BE2C (cell line): ENCODE data around the gene HOXA1.

Experiments used
- DNase-seq: peaks from one replicate; pipeline ENCODE4 v3.0.0-alpha.2; 2020
- H3K27me3 ChIP-seq: fragments of 250-450 bp; sonication (Bioruptor Pico); 2 replicates; pipeline ENCODE4 v1.5.1; 2020; ENCODE audit warnings: mild to moderate bottlenecking
- H3K36me3 ChIP-seq: fragments of 250-450 bp; sonication (Bioruptor Pico); 2 replicates; pipeline ENCODE4 v1.5.1; 2020; ENCODE audit warnings: mild to moderate bottlenecking
- H3K4me1 ChIP-seq: fragments of 250-450 bp; sonication (Bioruptor Pico); 2 replicates; pipeline ENCODE4 v1.5.1; 2020
- H3K4me3 ChIP-seq: 2 replicates; pipeline ENCODE4 v1.5.1; 2011; ENCODE audit warnings: low read depth, low read length
- H3K9me3 ChIP-seq: fragments of 250-450 bp; sonication (Bioruptor Pico); 2 replicates; pipeline ENCODE4 v1.5.1; 2020
- TF ChIP-seq, protein P1 (sequence below): IDR thresholded peaks from 2 replicates; pipeline ENCODE4 v1.5.1; 2012; ENCODE audit warnings: mild to moderate bottlenecking, low read depth, low read length

Gene HOXA1

GRCh38 chr7:27071622-27072390 is 24.0 kb downstream of the HOXA1 start:
- no peak for DNase-seq
- TF ChIP-seq, protein P1, sequence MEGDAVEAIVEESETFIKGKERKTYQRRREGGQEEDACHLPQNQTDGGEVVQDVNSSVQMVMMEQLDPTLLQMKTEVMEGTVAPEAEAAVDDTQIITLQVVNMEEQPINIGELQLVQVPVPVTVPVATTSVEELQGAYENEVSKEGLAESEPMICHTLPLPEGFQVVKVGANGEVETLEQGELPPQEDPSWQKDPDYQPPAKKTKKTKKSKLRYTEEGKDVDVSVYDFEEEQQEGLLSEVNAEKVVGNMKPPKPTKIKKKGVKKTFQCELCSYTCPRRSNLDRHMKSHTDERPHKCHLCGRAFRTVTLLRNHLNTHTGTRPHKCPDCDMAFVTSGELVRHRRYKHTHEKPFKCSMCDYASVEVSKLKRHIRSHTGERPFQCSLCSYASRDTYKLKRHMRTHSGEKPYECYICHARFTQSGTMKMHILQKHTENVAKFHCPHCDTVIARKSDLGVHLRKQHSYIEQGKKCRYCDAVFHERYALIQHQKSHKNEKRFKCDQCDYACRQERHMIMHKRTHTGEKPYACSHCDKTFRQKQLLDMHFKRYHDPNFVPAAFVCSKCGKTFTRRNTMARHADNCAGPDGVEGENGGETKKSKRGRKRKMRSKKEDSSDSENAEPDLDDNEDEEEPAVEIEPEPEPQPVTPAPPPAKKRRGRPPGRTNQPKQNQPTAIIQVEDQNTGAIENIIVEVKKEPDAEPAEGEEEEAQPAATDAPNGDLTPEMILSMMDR: no peak
- no peaks in the 10 kb centered on the region for H3K36me3 ChIP-seq
- H3K4me3 ChIP-seq: no peak overlapping the region
- H3K9me3 ChIP-seq: no peaks in the 10 kb centered on the region
- H3K4me1 ChIP-seq: no peaks in the 10 kb centered on the region
- peaks cover 23% of the 10 kb centered on the region for H3K27me3 ChIP-seq

DNA sequence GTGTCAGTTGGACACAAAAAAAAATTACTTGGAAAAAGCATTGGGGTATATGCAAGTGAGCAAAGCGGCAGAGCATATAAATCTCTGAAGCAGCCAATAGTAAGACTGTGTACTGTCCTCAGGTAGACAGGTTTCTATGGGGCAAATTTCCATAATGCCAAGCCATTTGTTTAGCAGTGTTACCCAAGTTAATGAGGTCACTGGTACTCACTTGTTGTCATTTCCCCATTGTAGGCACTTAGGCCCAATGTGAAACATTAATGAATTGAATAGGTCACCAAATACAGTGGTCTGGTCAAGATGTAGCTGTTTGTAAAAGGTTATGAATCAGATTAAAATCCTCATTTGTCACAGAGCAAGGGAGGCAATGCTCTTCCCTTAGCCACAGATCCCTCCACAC is 27.5 kb downstream of the HOXA1 start:
- Histone ChIP-seq H3K27me3 (peaks cover 28% of the 10 kb centered on the region), H3K36me3 (no peaks in the 10 kb centered on the region), H3K4me3 (no peak overlapping the region), H3K4me1 (no peaks in the 10 kb centered on the region), H3K9me3 (no peaks in the 10 kb centered on the region)
- no peak for DNase-seq
- TF ChIP-seq, protein P1: no peak

DNA sequence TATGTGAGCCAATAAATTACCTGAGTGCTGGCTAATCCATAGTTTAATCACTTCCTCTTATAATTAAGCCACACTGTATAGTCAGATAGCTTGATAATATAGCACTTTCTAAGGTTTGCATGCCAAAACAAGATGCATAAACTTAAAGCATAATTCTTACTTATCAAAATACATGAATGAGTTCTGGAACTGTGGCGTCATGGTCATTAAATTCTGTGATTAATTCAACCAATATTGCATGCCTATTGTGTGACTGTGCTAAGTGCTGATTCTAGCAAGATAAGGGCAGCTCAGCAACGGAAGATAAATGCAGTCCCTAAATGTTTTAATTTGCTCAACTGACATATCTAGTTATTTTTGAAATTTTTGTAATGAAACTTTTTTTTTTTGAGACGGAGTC is 29.7 kb downstream of the HOXA1 start:
- no peak for DNase-seq
- Histone ChIP-seq H3K4me1 (no peaks in the 10 kb centered on the region), H3K27me3 (peaks cover 28% of the 10 kb centered on the region), H3K9me3 (no peaks in the 10 kb centered on the region), H3K4me3 (no peak overlapping the region), H3K36me3 (no peaks in the 10 kb centered on the region)
- TF ChIP-seq, protein P1: no peak

GRCh38 chr7:27065709-27066108 is 30.1 kb downstream of the HOXA1 start:
- peaks cover 28% of the 10 kb centered on the region for H3K27me3 ChIP-seq
- no peak for DNase-seq
- no peaks in the 10 kb centered on the region for H3K36me3 ChIP-seq
- TF ChIP-seq, protein P1: no peak
- H3K4me3 ChIP-seq: no peak overlapping the region
- no peaks in the 10 kb centered on the region for H3K4me1 ChIP-seq
- H3K9me3 ChIP-seq: no peaks in the 10 kb centered on the region

- H3K36me3 ChIP-seq: no peaks in the 10 kb centered on the region
- DNase-seq: no peak
- no peak overlapping the region for H3K4me3 ChIP-seq
- no peaks in the 10 kb centered on the region for H3K9me3 ChIP-seq
- TF ChIP-seq, protein P1: no peak
- no peaks in the 10 kb centered on the region for H3K4me1 ChIP-seq
- H3K27me3 ChIP-seq: peaks cover 33% of the 10 kb centered on the region
These were observed 31.1 kb downstream of the HOXA1 start for GRCh38 chr7:27064661-27065060.

DNA sequence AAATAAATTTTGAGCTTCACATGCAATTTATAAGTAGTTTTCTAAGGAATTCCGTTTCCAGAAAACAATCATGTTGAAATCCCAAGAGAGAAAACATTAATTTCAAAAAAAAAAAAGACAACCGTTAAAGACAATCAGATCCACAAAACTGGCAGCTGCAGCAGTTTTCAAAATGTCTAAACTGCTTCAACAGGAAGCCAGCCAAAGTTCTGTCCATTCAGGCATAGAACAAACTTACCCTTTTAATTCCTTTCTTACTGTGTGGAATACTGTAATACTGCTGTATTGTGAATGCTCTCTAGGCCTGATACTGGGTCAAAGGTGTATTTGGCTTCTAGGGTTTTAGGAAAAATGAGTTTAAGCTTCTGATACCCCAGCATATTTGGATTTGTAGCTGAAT is 31.6 kb downstream of the HOXA1 start:
- H3K36me3 ChIP-seq: no peaks in the 10 kb centered on the region
- H3K9me3 ChIP-seq: no peaks in the 10 kb centered on the region
- no peaks in the 10 kb centered on the region for H3K4me1 ChIP-seq
- no peak overlapping the region for H3K4me3 ChIP-seq
- no peak for DNase-seq
- TF ChIP-seq, protein P1: no peak
- H3K27me3 ChIP-seq: peaks cover 37% of the 10 kb centered on the region
